Mesendoderm (in vitro differentiated cells): ENCODE results near the gene WDR83.

ENCODE experiments used
- DNase-seq: peaks from one replicate; pipeline ENCODE4 v3.0.0; 2013
- H2AK5ac ChIP-seq: 2 replicates; pipeline ENCODE4 v1.6.1; 2013; ENCODE audit warnings: low read length, inconsistent platforms
- H2BK120ac ChIP-seq: 2 replicates; pipeline ENCODE4 v1.6.1; 2013; ENCODE audit warnings: low read depth, mild to moderate bottlenecking, low read length, moderate library complexity, mixed read lengths
- H2BK15ac ChIP-seq: replicated peaks from 2 replicates; pipeline ENCODE4 v1.6.1; 2013; ENCODE audit warnings: low read depth, mild to moderate bottlenecking, moderate library complexity
- H2BK5ac ChIP-seq: 2 replicates; pipeline ENCODE4 v1.6.1; 2013; ENCODE audit warnings: low read length, inconsistent platforms
- H3K18ac ChIP-seq: 2 replicates; pipeline ENCODE4 v1.6.1; 2013; ENCODE audit warnings: mild to moderate bottlenecking, low read length, mixed read lengths
- H3K23ac ChIP-seq: one replicate; pipeline ENCODE4 v1.6.1; 2013; ENCODE audit warnings: low read length
- H3K27ac ChIP-seq: 2 replicates; pipeline ENCODE4 v1.5.1; 2013; ENCODE audit warnings: low read depth, mild to moderate bottlenecking, inconsistent platforms, low read length, moderate library complexity
- H3K27me3 ChIP-seq: 2 replicates; pipeline ENCODE4 v1.6.1; 2013; ENCODE audit warnings: low read length, control low read depth, mild to moderate bottlenecking, inconsistent platforms; ENCODE audit not compliant: insufficient read depth, poor library complexity
- H3K36me3 ChIP-seq: 2 replicates; pipeline ENCODE4 v1.6.1; 2013; ENCODE audit warnings: low read length, inconsistent platforms; ENCODE audit not compliant: control insufficient read depth, insufficient read depth
- H3K4ac ChIP-seq: one replicate; pipeline ENCODE4 v1.6.1; 2013; ENCODE audit warnings: low read depth, mild to moderate bottlenecking, low read length, moderate library complexity
- H3K4me1 ChIP-seq: 2 replicates; pipeline ENCODE4 v1.6.1; 2013; ENCODE audit warnings: low read depth, low read length, inconsistent platforms; ENCODE audit not compliant: control insufficient read depth
- H3K4me2 ChIP-seq: 2 replicates; pipeline ENCODE4 v1.6.1; 2013; ENCODE audit warnings: low read length
- H3K4me3 ChIP-seq: 2 replicates; pipeline ENCODE4 v1.5.1; 2013; ENCODE audit warnings: mild to moderate bottlenecking, low read length
- H3K56ac ChIP-seq: one replicate; pipeline ENCODE4 v1.6.1; 2013; ENCODE audit warnings: low read length
- H3K79me1 ChIP-seq: 2 replicates; pipeline ENCODE4 v1.6.1; 2013; ENCODE audit warnings: low read length, inconsistent platforms
- H3K79me2 ChIP-seq: 2 replicates; pipeline ENCODE4 v1.6.1; 2013; ENCODE audit warnings: mild to moderate bottlenecking, low read length; ENCODE audit not compliant: control insufficient read depth, insufficient read depth
- H3K9ac ChIP-seq: 2 replicates; pipeline ENCODE4 v1.6.1; 2013; ENCODE audit warnings: low read length, inconsistent platforms
- H4K5ac ChIP-seq: one replicate; pipeline ENCODE4 v1.6.1; 2013; ENCODE audit warnings: low read length
- H4K8ac ChIP-seq: one replicate; pipeline ENCODE4 v1.6.1; 2013; ENCODE audit warnings: low read depth, mild to moderate bottlenecking, control low read depth, low read length, moderate library complexity
- WGBS: extraction: QIAGEN DNeasy Blood & Tissue Kit; methylation state at CpG from one replicate; pipeline ENCODE4 v1.1.7; 2013; ENCODE audit warnings: low lambda C conversion rate, missing lambda C conversion rate; ENCODE audit not compliant: insufficient coverage; ENCODE audit errors: extremely low coverage; 5-methylcytosine and 5-hydroxymethylcytosine counted together

Gene WDR83

DNA sequence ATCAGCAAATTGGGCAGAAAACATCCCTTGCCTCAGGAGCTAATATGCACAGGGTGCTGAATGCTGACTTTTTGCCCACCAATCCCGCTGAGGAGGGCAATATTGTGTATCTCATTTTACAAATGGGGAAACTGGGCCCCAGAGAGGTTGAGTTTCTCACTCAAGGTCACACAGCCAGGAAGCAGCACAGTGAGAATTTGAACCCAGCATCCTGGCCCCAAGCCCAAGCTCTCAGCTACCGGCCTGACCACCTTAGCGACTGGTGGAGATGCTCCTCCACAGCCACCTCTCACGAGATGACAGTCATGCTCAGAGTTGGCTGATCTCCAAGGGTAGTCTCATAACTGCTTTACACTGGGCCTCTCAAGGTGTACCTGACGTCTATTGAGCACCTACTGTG lies 26.4 kb downstream of the WDR83 start:
- no peak overlapping the region for H3K18ac ChIP-seq
- H3K4me2 ChIP-seq, result no peak overlapping the region
- H3K36me3 ChIP-seq, result no peaks in the 10 kb centered on the region
- H4K5ac ChIP-seq, result no peak overlapping the region
- H3K4me3 ChIP-seq, result no peak overlapping the region
- no peak overlapping the region for H3K9ac ChIP-seq
- no peak overlapping the region for H3K23ac ChIP-seq
- no peak overlapping the region for H3K56ac ChIP-seq
- H3K79me1 ChIP-seq, result no peaks in the 10 kb centered on the region
- H4K8ac ChIP-seq, result no peak overlapping the region
- H2BK5ac ChIP-seq, result no peak overlapping the region
- no CpG with 5 or more reads among the region's 5 CpGs for WGBS
- no peak overlapping the region for H2BK15ac ChIP-seq
- H3K79me2 ChIP-seq, result no peaks in the 10 kb centered on the region
- H2AK5ac ChIP-seq, result no peak overlapping the region
- H2BK120ac ChIP-seq, result no peak overlapping the region
- no peak for DNase-seq
- no peak overlapping the region for H3K4ac ChIP-seq
- H3K27me3 ChIP-seq, result no peaks in the 10 kb centered on the region
- no peaks in the 10 kb centered on the region for H3K4me1 ChIP-seq
- no peak overlapping the region for H3K27ac ChIP-seq

DNA sequence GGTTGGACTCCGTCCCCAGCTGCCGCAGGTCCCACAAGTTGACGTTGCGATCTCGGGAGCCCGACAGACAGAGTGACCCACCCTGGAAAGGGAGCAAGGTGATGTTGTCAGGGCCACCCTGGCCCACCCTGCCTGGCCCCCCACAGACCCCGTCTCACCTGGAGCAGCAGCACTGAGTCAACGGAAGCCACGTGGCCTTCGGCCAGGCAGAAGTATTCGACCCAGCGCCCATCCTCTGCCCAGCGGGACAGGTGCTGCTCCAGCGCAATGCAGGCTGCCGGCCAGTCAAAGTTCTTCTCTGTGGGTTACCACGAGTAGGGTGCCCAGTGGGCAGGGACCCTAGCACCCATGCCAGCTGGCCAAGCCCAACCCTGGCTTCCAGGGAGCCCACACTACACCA lies 28.0 kb downstream of the WDR83 start:
- no peak overlapping the region for H3K23ac ChIP-seq
- H4K5ac ChIP-seq, result no peak overlapping the region
- H3K4me2 ChIP-seq, result no peak overlapping the region
- no peak overlapping the region for H3K56ac ChIP-seq
- H2BK120ac ChIP-seq, result no peak overlapping the region
- H3K9ac ChIP-seq, result no peak overlapping the region
- H2BK15ac ChIP-seq, result no peak overlapping the region
- WGBS, result no CpG with 5 or more reads among the region's 16 CpGs
- H3K27ac ChIP-seq, result no peak overlapping the region
- no peak overlapping the region for H4K8ac ChIP-seq
- H3K4me1 ChIP-seq, result no peaks in the 10 kb centered on the region
- no peaks in the 10 kb centered on the region for H3K79me1 ChIP-seq
- no peak overlapping the region for H3K4ac ChIP-seq
- no peak overlapping the region for H3K4me3 ChIP-seq
- H2BK5ac ChIP-seq, result no peak overlapping the region
- H3K18ac ChIP-seq, result no peak overlapping the region
- H2AK5ac ChIP-seq, result no peak overlapping the region
- H3K36me3 ChIP-seq, result no peaks in the 10 kb centered on the region
- no peaks in the 10 kb centered on the region for H3K27me3 ChIP-seq
- DNase-seq, result no peak
- H3K79me2 ChIP-seq, result no peaks in the 10 kb centered on the region

- no peak for DNase-seq
- Histone ChIP-seq H2BK120ac (no peak overlapping the region), H3K56ac (no peak overlapping the region), H3K4me3 (no peak overlapping the region), H3K18ac (no peak overlapping the region), H3K79me1 (no peaks in the 10 kb centered on the region), H3K23ac (no peak overlapping the region), H3K9ac (no peak overlapping the region), H2BK15ac (no peak overlapping the region), H4K5ac (no peak overlapping the region), H3K36me3 (no peaks in the 10 kb centered on the region), H3K4me1 (no peaks in the 10 kb centered on the region), H3K27ac (no peak overlapping the region), H3K4ac (no peak overlapping the region), H3K27me3 (no peaks in the 10 kb centered on the region), H3K79me2 (no peaks in the 10 kb centered on the region), H4K8ac (no peak overlapping the region), H3K4me2 (no peak overlapping the region), H2BK5ac (no peak overlapping the region), H2AK5ac (no peak overlapping the region)
- WGBS, result no CpG with 5 or more reads among the region's 2 CpGs
Observed at GRCh38 chr19:12695096-12695495, 28.5 kb downstream of the WDR83 start.

GRCh38 chr19:12695514-12695913 lies 28.9 kb downstream of the WDR83 start:
- Histone ChIP-seq H3K9ac (peak overlapping the region; percentile 32), H2BK120ac (no peak overlapping the region), H2BK5ac (no peak overlapping the region), H3K4me1 (no peaks in the 10 kb centered on the region), H3K4me2 (peak overlapping the region; percentile 14), H3K4ac (no peak overlapping the region), H2AK5ac (no peak overlapping the region), H3K27me3 (no peaks in the 10 kb centered on the region), H3K18ac (no peak overlapping the region), H3K79me1 (no peaks in the 10 kb centered on the region), H3K23ac (no peak overlapping the region), H2BK15ac (no peak overlapping the region), H3K4me3 (no peak overlapping the region), H4K8ac (no peak overlapping the region), H4K5ac (no peak overlapping the region), H3K36me3 (no peaks in the 10 kb centered on the region), H3K56ac (peak overlapping the region; percentile 88), H3K27ac (no peak overlapping the region), H3K79me2 (no peaks in the 10 kb centered on the region)
- no CpG with 5 or more reads among the region's 1 CpG for WGBS
- DNase-seq, result no peak

DNA sequence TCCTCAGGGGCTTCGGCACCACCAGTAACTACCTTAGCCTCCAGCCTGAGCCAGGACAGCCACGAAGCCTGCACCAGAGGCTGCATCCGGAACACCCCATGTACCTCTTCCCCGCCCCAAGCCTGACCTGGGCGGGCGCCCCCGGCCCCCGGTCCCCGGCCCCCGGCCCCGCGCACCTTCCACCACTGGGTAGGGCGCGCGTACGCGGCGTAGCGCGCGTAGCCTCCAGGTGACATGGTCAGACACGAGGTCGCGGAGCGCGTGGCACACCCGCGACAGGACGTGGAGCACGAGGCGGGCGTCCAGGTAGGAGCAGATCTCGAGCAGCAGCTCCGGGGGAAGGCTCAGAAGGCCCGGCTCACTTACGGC lies 29.4 kb downstream of the WDR83 start:
- no peak for DNase-seq
- WGBS, result no CpG with 5 or more reads among the region's 36 CpGs
- no peak overlapping the region for H4K5ac ChIP-seq
- H3K36me3 ChIP-seq, result peaks cover under 1% of the 10 kb centered on the region
- H2BK120ac ChIP-seq, result no peak overlapping the region
- H3K4me3 ChIP-seq, result peak overlapping the region; percentile 84
- peak overlapping the region; percentile 80 for H3K9ac ChIP-seq
- H2BK15ac ChIP-seq, result no peak overlapping the region
- H4K8ac ChIP-seq, result no peak overlapping the region
- no peak overlapping the region for H2BK5ac ChIP-seq
- H3K56ac ChIP-seq, result peak overlapping the region; percentile 88
- no peak overlapping the region for H2AK5ac ChIP-seq
- H3K79me2 ChIP-seq, result no peaks in the 10 kb centered on the region
- H3K4ac ChIP-seq, result no peak overlapping the region
- no peaks in the 10 kb centered on the region for H3K79me1 ChIP-seq
- no peaks in the 10 kb centered on the region for H3K27me3 ChIP-seq
- H3K27ac ChIP-seq, result no peak overlapping the region
- H3K4me2 ChIP-seq, result peak overlapping the region; percentile 85
- H3K4me1 ChIP-seq, result no peaks in the 10 kb centered on the region
- no peak overlapping the region for H3K18ac ChIP-seq
- H3K23ac ChIP-seq, result peak overlapping the region; percentile 89
